ENCODE results near the gene MAGEC1. TPM values are rescaled to one million over a fixed set of nuclear protein-coding genes. Genes with fewer than 3 reads are reported as not detected.

MAGEC1 gene, protein sequence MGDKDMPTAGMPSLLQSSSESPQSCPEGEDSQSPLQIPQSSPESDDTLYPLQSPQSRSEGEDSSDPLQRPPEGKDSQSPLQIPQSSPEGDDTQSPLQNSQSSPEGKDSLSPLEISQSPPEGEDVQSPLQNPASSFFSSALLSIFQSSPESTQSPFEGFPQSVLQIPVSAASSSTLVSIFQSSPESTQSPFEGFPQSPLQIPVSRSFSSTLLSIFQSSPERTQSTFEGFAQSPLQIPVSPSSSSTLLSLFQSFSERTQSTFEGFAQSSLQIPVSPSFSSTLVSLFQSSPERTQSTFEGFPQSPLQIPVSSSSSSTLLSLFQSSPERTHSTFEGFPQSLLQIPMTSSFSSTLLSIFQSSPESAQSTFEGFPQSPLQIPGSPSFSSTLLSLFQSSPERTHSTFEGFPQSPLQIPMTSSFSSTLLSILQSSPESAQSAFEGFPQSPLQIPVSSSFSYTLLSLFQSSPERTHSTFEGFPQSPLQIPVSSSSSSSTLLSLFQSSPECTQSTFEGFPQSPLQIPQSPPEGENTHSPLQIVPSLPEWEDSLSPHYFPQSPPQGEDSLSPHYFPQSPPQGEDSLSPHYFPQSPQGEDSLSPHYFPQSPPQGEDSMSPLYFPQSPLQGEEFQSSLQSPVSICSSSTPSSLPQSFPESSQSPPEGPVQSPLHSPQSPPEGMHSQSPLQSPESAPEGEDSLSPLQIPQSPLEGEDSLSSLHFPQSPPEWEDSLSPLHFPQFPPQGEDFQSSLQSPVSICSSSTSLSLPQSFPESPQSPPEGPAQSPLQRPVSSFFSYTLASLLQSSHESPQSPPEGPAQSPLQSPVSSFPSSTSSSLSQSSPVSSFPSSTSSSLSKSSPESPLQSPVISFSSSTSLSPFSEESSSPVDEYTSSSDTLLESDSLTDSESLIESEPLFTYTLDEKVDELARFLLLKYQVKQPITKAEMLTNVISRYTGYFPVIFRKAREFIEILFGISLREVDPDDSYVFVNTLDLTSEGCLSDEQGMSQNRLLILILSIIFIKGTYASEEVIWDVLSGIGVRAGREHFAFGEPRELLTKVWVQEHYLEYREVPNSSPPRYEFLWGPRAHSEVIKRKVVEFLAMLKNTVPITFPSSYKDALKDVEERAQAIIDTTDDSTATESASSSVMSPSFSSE
- not detected in 2 replicates for total RNA-seq (2014; rRNA removed)
- percentile 8 among the genes with signal in this experiment for Bru-seq, nascent RNA
- BruChase-seq, experiment 1, labeled RNA remaining after a 6-hour chase: percentile 10 among the genes with signal in this experiment
- not detected for BruChase-seq, experiment 2, labeled RNA remaining after a 2-hour chase
- long read RNA-seq: 0 reads

DNA sequence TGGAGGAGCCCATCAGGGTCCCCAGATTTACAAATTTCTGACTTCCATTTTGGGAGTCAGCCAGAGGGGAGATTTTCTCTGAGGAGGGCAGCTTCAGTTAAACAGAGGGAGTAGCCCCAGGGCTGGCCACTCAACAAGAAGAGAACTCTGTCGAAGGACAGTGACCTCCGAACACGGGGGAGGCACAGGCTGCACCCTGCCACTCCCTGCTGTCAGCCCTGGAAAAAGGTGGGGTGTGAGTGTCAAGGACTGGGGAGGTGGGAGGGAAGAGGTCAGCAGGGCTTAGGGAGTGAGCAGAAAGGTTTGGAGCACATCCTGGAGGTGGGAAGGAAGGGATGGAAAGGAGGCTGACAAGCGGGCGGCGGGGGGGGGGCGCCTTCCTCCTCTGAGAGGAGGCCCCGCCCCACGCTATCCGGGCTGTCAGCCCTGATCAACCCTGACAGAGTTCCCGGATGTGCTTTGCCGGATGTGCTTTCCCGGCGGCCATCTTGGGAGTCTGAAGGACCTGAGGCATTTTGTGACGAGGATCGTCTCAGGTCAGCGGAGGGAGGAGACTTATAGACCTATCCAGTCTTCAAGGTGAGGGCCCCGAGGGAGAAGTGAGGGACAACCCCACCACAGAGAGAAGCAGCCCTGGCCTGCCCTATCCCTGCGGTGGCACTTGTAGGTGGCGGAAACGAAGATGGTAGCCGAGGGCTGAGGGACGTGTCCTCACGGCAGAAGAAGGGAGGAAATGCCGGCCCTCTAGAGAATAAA is at the start of gene MAGEC1:
MAGEC1 (plus strand) TSS at position 495 of the 756 bp plus-strand sequence. CDS start 1,179 bp downstream, outside the sequence.
- no TSS peak for BruUV-seq (replicated peaks)
- H3K27ac ChIP-seq (ENCODE audit: low read length): no peak within 1 kb of the TSS
- DNase-seq: no peak

GRCh38 chrX:141857479-141857878 is 46.2 kb upstream of the MAGEC1 start:
- Histone ChIP-seq H3K4me1 (ENCODE audit: insufficient read depth, low read length) (no peaks in the 10 kb centered on the region), H3K9me3 (ENCODE audit: low read length) (no peaks in the 10 kb centered on the region), H3K9ac (ENCODE audit: low read length) (no peak overlapping the region), H3K36me3 (ENCODE audit: low read depth, low read length) (no peaks in the 10 kb centered on the region), H3K27me3 (ENCODE audit: low read length) (no peaks in the 10 kb centered on the region), H3K4me3 (ENCODE audit: low read length) (no peak overlapping the region), H3K9me2 (replicated peaks; ENCODE audit: low read length) (no peaks in the 10 kb centered on the region), H4K20me1 (ENCODE audit: low read length) (no peaks in the 10 kb centered on the region), H3K79me2 (ENCODE audit: low read length) (no peaks in the 10 kb centered on the region), H3F3A (ENCODE audit: low read length, unreplicated experiment) (no peaks in the 10 kb centered on the region), H3K27ac (ENCODE audit: low read length) (no peak overlapping the region), H2AFZ (ENCODE audit: low read length) (no peak overlapping the region), H3K4me2 (ENCODE audit: low read length) (no peak overlapping the region)
- TF ChIP-seq EZH2phosphoT487 (IDR thresholded peaks at IDR 0.05; ENCODE audit: borderline replicate concordance, low read length) (no peak), EZH2 (IDR thresholded peaks at IDR 0.05; ENCODE audit: low read length, unreplicated experiment) (no peak), CTCF (conservative IDR thresholded peaks at IDR 0.05; ENCODE audit: low read depth, low read length) (no peak)
- no TSS peak for BruUV-seq (replicated peaks)
- intact Hi-C loops (cut with micrococcal nuclease): no loop called here
- CTCF ChIA-PET: no interaction called here
- ATAC-seq (no peak), DNase-seq (no peak)
- POLR2A ChIA-PET (ENCODE audit: unreplicated experiment): no interaction called here

More for the DNA sequence above, at the start of gene MAGEC1:
- ATAC-seq: no peak
- H3K4me2 ChIP-seq (ENCODE audit: low read length): no peak within 1 kb of the TSS
- TF ChIP-seq CTCF (conservative IDR thresholded peaks at IDR 0.05; ENCODE audit: low read depth, low read length) (no peak), EZH2 (IDR thresholded peaks at IDR 0.05; ENCODE audit: low read length, unreplicated experiment) (no peak), EZH2phosphoT487 (IDR thresholded peaks at IDR 0.05; ENCODE audit: borderline replicate concordance, low read length) (no peak)
- H3K36me3 ChIP-seq (ENCODE audit: low read depth, low read length): no peaks in the 10 kb centered on the region
- ChIA-PET CTCF (no interaction called here), POLR2A (ENCODE audit: unreplicated experiment) (no interaction called here)
- H3K9me3 ChIP-seq (ENCODE audit: low read length): no peaks in the 10 kb centered on the region
- no peak within 1 kb of the TSS for H3K4me3 ChIP-seq (ENCODE audit: low read length)
- H3K4me1 ChIP-seq (ENCODE audit: insufficient read depth, low read length): no peaks in the 10 kb centered on the region
- no peaks in the 10 kb centered on the region for H3K9me2 ChIP-seq (replicated peaks; ENCODE audit: low read length)
- H3K79me2 ChIP-seq (ENCODE audit: low read length): no peaks in the 10 kb centered on the region
- H3K9ac ChIP-seq (ENCODE audit: low read length): no peak within 1 kb of the TSS
- no peaks in the 10 kb centered on the region for H3K27me3 ChIP-seq (ENCODE audit: low read length)
- H4K20me1 ChIP-seq (ENCODE audit: low read length): no peaks in the 10 kb centered on the region
- intact Hi-C loops (cut with micrococcal nuclease): no loop called here
- H2AFZ ChIP-seq (ENCODE audit: low read length): no peak within 1 kb of the TSS
- no peaks in the 10 kb centered on the region for H3F3A ChIP-seq (ENCODE audit: low read length, unreplicated experiment)
